BJ (cell line): ENCODE measurements around the gene ABCD3. TPM values are rescaled to one million over a fixed set of nuclear protein-coding genes. Genes with fewer than 3 reads are reported as not detected.

Source experiments
- CTCF ChIA-PET: fragments of 350-600 bp; formaldehyde crosslinking; extraction: SDS; loops from one replicate; lab custom pipeline; 2021; ENCODE audit warnings: antibody characterized with exemption, inconsistent platforms; lab: Yijun Ruan, JAX
- POLR2A ChIA-PET: fragments of 300-600 bp; sonication (Branson Sonifier 250); formaldehyde crosslinking; extraction: SDS; loops from one replicate; lab custom pipeline; 2021; ENCODE audit warnings: antibody characterized with exemption; lab: Charles Lee
- DNase-seq: peaks from one replicate; pipeline ENCODE4 v3.0.0-alpha.2; 2011; ENCODE audit warnings: low read depth
- H3K27me3 ChIP-seq: 2 replicates; pipeline ENCODE4 v1.6.0; 2011; ENCODE audit warnings: low read length; ENCODE audit not compliant: control insufficient read depth, insufficient read depth
- H3K36me3 ChIP-seq: 2 replicates; pipeline ENCODE4 v1.5.1; 2011; ENCODE audit warnings: low read length; ENCODE audit not compliant: control insufficient read depth, insufficient read depth
- H3K4me3 ChIP-seq: 2 replicates; pipeline ENCODE4 v1.5.1; 2011; ENCODE audit warnings: low read depth, mild to moderate bottlenecking, control low read depth, low read length
- polyA plus RNA-seq: library from polyadenylated mRNA; depleted of rRNA; stranded (reverse); fragments of >200 nt; gene quantifications from 2 replicates; pipeline ENCODE4 v1.2.3, GENCODE V29; 2011
- TF ChIP-seq, protein P1 (sequence below): IDR thresholded peaks from 2 replicates; pipeline ENCODE4 v1.5.1; 2011; ENCODE audit warnings: low read depth, mild to moderate bottlenecking, control low read depth, inconsistent platforms, low read length, moderate library complexity; ENCODE audit not compliant: insufficient read depth

ABCD3 gene
- polyA plus RNA-seq, 1 experiment, result 7.3 TPM

DNA sequence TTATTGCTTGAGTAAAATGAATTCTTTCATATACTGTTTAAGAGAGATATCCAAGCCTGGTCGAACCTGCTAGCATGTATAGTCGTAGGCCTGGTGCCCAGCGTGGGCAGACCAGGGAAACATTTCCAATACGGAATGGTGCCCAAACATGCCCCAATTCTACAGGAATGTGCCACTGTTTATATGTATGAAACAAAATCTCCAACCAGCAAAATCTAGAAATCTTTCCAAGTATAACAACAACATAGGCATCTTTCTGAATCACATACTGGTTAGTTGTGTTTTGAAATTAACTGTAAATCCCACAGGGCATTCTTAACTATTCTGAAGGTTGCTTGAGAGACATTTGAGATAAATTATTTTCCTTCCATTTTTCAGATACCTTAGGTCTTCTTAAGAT is 17.0 kb upstream of the ABCD3 start:
- TF ChIP-seq, protein P1, sequence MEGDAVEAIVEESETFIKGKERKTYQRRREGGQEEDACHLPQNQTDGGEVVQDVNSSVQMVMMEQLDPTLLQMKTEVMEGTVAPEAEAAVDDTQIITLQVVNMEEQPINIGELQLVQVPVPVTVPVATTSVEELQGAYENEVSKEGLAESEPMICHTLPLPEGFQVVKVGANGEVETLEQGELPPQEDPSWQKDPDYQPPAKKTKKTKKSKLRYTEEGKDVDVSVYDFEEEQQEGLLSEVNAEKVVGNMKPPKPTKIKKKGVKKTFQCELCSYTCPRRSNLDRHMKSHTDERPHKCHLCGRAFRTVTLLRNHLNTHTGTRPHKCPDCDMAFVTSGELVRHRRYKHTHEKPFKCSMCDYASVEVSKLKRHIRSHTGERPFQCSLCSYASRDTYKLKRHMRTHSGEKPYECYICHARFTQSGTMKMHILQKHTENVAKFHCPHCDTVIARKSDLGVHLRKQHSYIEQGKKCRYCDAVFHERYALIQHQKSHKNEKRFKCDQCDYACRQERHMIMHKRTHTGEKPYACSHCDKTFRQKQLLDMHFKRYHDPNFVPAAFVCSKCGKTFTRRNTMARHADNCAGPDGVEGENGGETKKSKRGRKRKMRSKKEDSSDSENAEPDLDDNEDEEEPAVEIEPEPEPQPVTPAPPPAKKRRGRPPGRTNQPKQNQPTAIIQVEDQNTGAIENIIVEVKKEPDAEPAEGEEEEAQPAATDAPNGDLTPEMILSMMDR, result no peak
- no peak overlapping the region for H3K4me3 ChIP-seq
- POLR2A ChIA-PET, result no interaction called here
- DNase-seq, result no peak
- CTCF ChIA-PET, result interaction anchor here (1.3 kb wide), 1 partner anchor 42 kb away, joined by 3 read pairs; no protein-coding TSS in a partner anchor
- H3K27me3 ChIP-seq, result peaks cover 3% of the 10 kb centered on the region; the same call in 1 of the 2 replicates
- H3K36me3 ChIP-seq, result no peaks in the 10 kb centered on the region

DNA sequence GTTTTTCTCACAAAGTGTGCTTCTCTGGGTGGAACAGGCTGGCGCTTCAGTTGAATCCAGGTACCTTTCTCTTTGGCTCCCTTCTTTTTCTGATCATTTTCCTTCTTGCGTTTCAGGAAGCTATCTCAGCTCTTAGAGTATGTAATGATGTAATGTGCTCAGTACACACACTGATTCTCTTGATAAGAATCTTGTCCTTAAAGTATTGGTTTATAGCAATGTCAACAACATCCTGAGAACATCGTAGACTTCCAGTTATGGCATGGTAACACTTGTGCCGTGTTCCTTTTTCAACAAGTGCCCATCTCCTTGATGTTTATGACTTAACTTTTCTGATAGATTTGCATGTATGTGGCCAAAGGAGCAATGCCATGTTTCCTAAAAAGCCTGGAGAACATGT is 11.7 kb upstream of the ABCD3 start:
- ChIA-PET POLR2A (no interaction called here), CTCF (no interaction called here)
- Histone ChIP-seq H3K36me3 (no peaks in the 10 kb centered on the region), H3K4me3 (no peak overlapping the region), H3K27me3 (peaks cover 5% of the 10 kb centered on the region; the same call in 1 of the 2 replicates)
- no peak for DNase-seq
- TF ChIP-seq, protein P1, result no peak

DNA sequence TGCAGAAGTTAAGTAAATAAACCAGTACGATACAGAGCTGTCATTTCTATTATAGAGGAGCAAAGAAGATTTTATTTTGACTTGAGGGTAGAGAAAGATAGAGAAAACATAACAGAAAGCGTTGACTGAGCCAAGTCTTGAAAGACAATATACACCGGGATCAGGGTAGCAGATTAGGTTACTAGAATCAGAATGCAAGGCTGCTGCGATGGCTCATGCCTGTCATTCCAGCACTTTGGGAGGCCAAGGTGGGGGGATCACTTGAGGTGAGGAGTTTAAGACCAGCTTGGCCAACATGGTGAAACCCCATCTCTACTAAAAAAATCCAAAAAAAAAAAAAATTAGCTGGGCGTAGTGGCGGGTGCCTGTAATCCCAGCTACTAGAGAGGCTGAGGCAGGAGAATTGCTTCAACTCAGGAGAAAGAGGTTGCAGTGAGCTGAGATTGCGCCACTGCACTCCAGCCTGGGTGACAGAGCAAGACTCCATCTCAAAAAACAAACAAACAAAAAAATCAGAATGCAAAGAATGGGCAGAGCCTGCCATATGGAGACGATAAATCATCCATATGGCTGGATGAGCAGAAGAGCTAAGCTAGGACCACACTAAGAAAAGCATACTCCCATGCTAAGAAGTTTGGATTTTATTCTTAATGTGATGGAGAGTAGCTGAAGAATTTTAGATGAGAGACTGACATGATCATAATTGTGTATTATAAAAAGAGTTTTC is 9.9 kb upstream of the ABCD3 start:
- peaks cover 6% of the 10 kb centered on the region for H3K27me3 ChIP-seq
- H3K36me3 ChIP-seq, result no peaks in the 10 kb centered on the region
- no peak for DNase-seq
- TF ChIP-seq, protein P1, result no peak
- ChIA-PET POLR2A (no interaction called here), CTCF (interaction anchor here (0.6 to 0.7 kb wide), 2 partner anchors 16 to 57 kb away, joined by 3 to 5 read pairs; no protein-coding TSS in a partner anchor)
- no peak overlapping the region for H3K4me3 ChIP-seq

DNA sequence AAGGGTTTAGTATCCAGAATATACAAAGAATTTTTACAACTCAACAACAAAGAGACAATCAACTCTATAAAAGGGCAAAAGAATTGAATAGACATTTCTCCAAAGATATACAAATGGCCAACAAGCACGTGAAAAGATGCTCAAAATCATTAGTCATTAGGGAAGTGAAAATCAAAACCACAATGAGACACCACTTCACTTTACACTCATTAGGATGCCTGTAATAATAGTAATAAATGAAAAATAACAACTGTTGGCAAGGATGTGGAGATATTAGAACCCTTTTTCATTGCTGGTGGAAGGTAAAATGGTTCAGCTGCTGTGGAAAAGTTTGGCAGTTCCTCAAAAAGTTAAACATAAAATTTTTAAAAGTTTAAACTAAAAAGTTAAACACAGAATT is 7.0 kb upstream of the ABCD3 start:
- no peak for DNase-seq
- Histone ChIP-seq H3K27me3 (peaks cover 9% of the 10 kb centered on the region), H3K36me3 (no peaks in the 10 kb centered on the region), H3K4me3 (no peak overlapping the region)
- ChIA-PET CTCF (no interaction called here), POLR2A (no interaction called here)
- TF ChIP-seq, protein P1, result no peak

DNA sequence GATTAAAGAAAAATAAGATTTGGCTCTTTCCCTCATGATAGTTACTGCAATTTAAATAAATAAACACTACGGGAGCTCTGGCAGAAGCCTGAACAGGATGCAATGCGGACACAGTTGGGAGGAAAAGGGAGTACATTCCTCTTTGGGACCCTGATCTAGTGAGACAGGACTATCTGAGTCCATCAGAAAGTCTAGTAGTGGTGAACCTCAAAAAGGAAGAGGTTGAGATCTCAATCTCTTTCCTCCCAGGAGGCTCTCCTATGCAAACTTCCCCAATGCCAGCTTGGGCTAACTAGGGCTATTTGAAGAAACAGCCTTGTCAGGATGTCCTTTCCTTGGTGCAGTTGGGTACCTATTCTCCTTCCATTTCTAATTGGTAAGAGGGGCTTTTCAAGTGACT is 4.9 kb upstream of the ABCD3 start:
- DNase-seq, result no peak
- no peaks in the 10 kb centered on the region for H3K36me3 ChIP-seq
- TF ChIP-seq, protein P1, result no peak
- CTCF ChIA-PET, result no interaction called here
- H3K27me3 ChIP-seq, result peaks cover 4% of the 10 kb centered on the region; the same call in 1 of the 2 replicates
- POLR2A ChIA-PET, result interaction anchor here (0.6 kb wide), 1 partner anchor 107 kb away, joined by 3 read pairs; no protein-coding TSS in a partner anchor
- no peak overlapping the region for H3K4me3 ChIP-seq
